OCI-LY7 (cell line): Measurements from ENCODE around the gene MVB12B. TPM values are rescaled to one million over a fixed set of nuclear protein-coding genes. Genes with fewer than 3 reads are reported as not detected.

Experiments used
- BruUV-seq: library from RNA; stranded (reverse); fragments of 400-500 nt; replicated peaks from 2 replicates; lab custom pipeline; 2021; lab: Mats Ljungman, UMichigan
- CTCF ChIA-PET: fragments of 300-600 bp; sonication (Branson Sonifier 250); formaldehyde crosslinking; loops from one replicate; lab custom pipeline; 2022; ENCODE audit warnings: antibody characterized with exemption; ENCODE audit not compliant: unreplicated experiment; lab: Charles Lee
- POLR2A ChIA-PET: fragments of 300-600 bp; sonication (Branson Sonifier 250); formaldehyde crosslinking; loops from one replicate; lab custom pipeline; 2022; ENCODE audit warnings: antibody characterized with exemption; lab: Charles Lee
- DNase-seq: peaks from one replicate; pipeline ENCODE4 v3.0.0-alpha.2; 2015; ENCODE audit warnings: low spot score
- H2AFZ ChIP-seq: fragments of 200-600 bp; sonication (generic), shearing (Covaris generic); 2 replicates; pipeline ENCODE4 v1.6.1; 2014; ENCODE audit warnings: mild to moderate bottlenecking, antibody characterized with exemption, low read length, moderate library complexity
- H3K27ac ChIP-seq: fragments of 200-600 bp; sonication (generic); 2 replicates; pipeline ENCODE4 v1.5.1; 2014; ENCODE audit warnings: mixed run types, low read depth, mild to moderate bottlenecking, moderate library complexity, low read length, inconsistent platforms; ENCODE audit not compliant: poor library complexity, severe bottlenecking
- H3K36me3 ChIP-seq: fragments of 200-600 bp; sonication (generic); 2 replicates; pipeline ENCODE4 v1.6.1; 2014; ENCODE audit warnings: mild to moderate bottlenecking, antibody characterized with exemption, low read length, moderate library complexity, mixed read lengths; ENCODE audit not compliant: insufficient read depth
- H3K4me1 ChIP-seq: fragments of 200-600 bp; sonication (generic); 2 replicates; pipeline ENCODE4 v1.5.1; 2014; ENCODE audit warnings: mild to moderate bottlenecking, low read length; ENCODE audit not compliant: insufficient read depth, poor library complexity, severe bottlenecking
- H3K4me2 ChIP-seq: fragments of 200-600 bp; sonication (generic); 2 replicates; pipeline ENCODE4 v1.6.1; 2014; ENCODE audit warnings: mild to moderate bottlenecking, low read length
- H3K4me3 ChIP-seq: fragments of 200-600 bp; sonication (generic); 2 replicates; pipeline ENCODE4 v1.5.1; 2014; ENCODE audit warnings: mild to moderate bottlenecking, low read depth, low read length; ENCODE audit not compliant: poor library complexity, severe bottlenecking
- H3K79me2 ChIP-seq: fragments of 200-600 bp; sonication (generic); 2 replicates; pipeline ENCODE4 v1.6.1; 2016; ENCODE audit warnings: low read depth, mild to moderate bottlenecking, low read length, moderate library complexity, mixed read lengths; ENCODE audit not compliant: insufficient read depth
- H3K9me2 ChIP-seq: fragments of 200-600 bp; sonication (generic); 2 replicates; pipeline ENCODE4 v1.6.1; 2016; ENCODE audit warnings: mild to moderate bottlenecking, low read length, mixed read lengths; ENCODE audit not compliant: insufficient read depth
- H3K9me3 ChIP-seq: fragments of 200-600 bp; sonication (generic); 2 replicates; pipeline ENCODE4 v1.6.1; 2014; ENCODE audit warnings: mild to moderate bottlenecking, mixed run types, low read length, mixed read lengths
- H4K20me1 ChIP-seq: fragments of 200-600 bp; sonication (generic); 2 replicates; pipeline ENCODE4 v1.6.1; 2014; ENCODE audit warnings: mild to moderate bottlenecking, antibody characterized with exemption, low read length, moderate library complexity, mixed read lengths; ENCODE audit not compliant: insufficient read depth
- CTCF ChIP-seq: fragments of 200-600 bp; sonication (generic); conservative IDR thresholded peaks from 2 replicates; pipeline ENCODE4 v1.5.1; 2014; ENCODE audit warnings: mild to moderate bottlenecking, antibody characterized with exemption, low read length, moderate library complexity, mixed read lengths
- EZH2phosphoT487 ChIP-seq: fragments of 200-600 bp; sonication (generic); IDR thresholded peaks from 2 replicates; pipeline ENCODE4 v1.6.1; 2018; ENCODE audit warnings: low read depth, borderline replicate concordance, mild to moderate bottlenecking, mixed run types, antibody characterized with exemption, low read length, moderate library complexity, mixed read lengths
- intact Hi-C: fragments of 100-400 bp; cut with micrococcal nuclease; formaldehyde crosslinking; loops from one replicate; pipeline ENCODE4 v1.10.0; 2022; ENCODE audit not compliant: unreplicated experiment
- total RNA-seq, 2 experiments: library from RNA; depleted of rRNA in 1 of 2; stranded (reverse); fragments of >200 nt in 1 of 2; shearing (Covaris generic) in 1 of 2; gene quantifications; 2 replicates each; pipeline ENCODE4 v1.2.3, GENCODE V29; 2014 to 2022

Gene MVB12B
- total RNA-seq, 2 experiments from 2014 or later, result 1.3 TPM; not detected in 1

- CTCF ChIA-PET, result no interaction called here
- Histone ChIP-seq H4K20me1 (no peaks in the 10 kb centered on the region), H3K36me3 (no peaks in the 10 kb centered on the region), H3K9me3 (no peaks in the 10 kb centered on the region), H3K9me2 (no peaks in the 10 kb centered on the region), H3K79me2 (no peaks in the 10 kb centered on the region), H3K4me2 (no peak overlapping the region), H3K4me3 (no peak overlapping the region), H2AFZ (no peak overlapping the region), H3K27ac (no peak overlapping the region), H3K4me1 (no peaks in the 10 kb centered on the region)
- POLR2A ChIA-PET, result no interaction called here
- DNase-seq, result no peak
- no TSS peak for BruUV-seq
- intact Hi-C loops, result no loop called here
- TF ChIP-seq CTCF (no peak), EZH2phosphoT487 (no peak)
These were observed 39.3 kb upstream of the MVB12B start for GRCh38 chr9:126287166-126287866.

- no peaks in the 10 kb centered on the region for H4K20me1 ChIP-seq
- no peaks in the 10 kb centered on the region for H3K9me2 ChIP-seq
- no peak overlapping the region for H3K4me3 ChIP-seq
- H3K27ac ChIP-seq, result no peak overlapping the region
- ChIA-PET CTCF (no interaction called here), POLR2A (interaction anchor here (0.7 kb wide), 1 partner anchor 581 kb away, joined by 3 read pairs; no protein-coding TSS in a partner anchor)
- TF ChIP-seq CTCF (no peak), EZH2phosphoT487 (no peak)
- no peak overlapping the region for H3K4me2 ChIP-seq
- H3K9me3 ChIP-seq, result no peaks in the 10 kb centered on the region
- intact Hi-C loops, result no loop called here
- H3K4me1 ChIP-seq, result no peaks in the 10 kb centered on the region
- H3K79me2 ChIP-seq, result no peaks in the 10 kb centered on the region
- DNase-seq, result no peak
- no peaks in the 10 kb centered on the region for H3K36me3 ChIP-seq
- BruUV-seq, result no TSS peak
- no peak overlapping the region for H2AFZ ChIP-seq
These were observed 35.8 kb upstream of the MVB12B start for GRCh38 chr9:126290871-126291270.

- CTCF ChIA-PET, result no interaction called here
- no peak overlapping the region for H3K27ac ChIP-seq
- no peaks in the 10 kb centered on the region for H3K4me1 ChIP-seq
- H3K9me2 ChIP-seq, result no peaks in the 10 kb centered on the region
- no peaks in the 10 kb centered on the region for H3K36me3 ChIP-seq
- H2AFZ ChIP-seq, result no peak overlapping the region
- H3K4me3 ChIP-seq, result no peak overlapping the region
- no peaks in the 10 kb centered on the region for H3K9me3 ChIP-seq
- POLR2A ChIA-PET, result no interaction called here
- BruUV-seq, result no TSS peak
- no peak overlapping the region for H3K4me2 ChIP-seq
- intact Hi-C loops, result no loop called here
- no peak for DNase-seq
- no peaks in the 10 kb centered on the region for H4K20me1 ChIP-seq
- TF ChIP-seq EZH2phosphoT487 (no peak), CTCF (no peak)
- no peaks in the 10 kb centered on the region for H3K79me2 ChIP-seq
These were observed 34.7 kb upstream of the MVB12B start for GRCh38 chr9:126291925-126292324.
